ENCODE data around the gene CPNE4.

DNA sequence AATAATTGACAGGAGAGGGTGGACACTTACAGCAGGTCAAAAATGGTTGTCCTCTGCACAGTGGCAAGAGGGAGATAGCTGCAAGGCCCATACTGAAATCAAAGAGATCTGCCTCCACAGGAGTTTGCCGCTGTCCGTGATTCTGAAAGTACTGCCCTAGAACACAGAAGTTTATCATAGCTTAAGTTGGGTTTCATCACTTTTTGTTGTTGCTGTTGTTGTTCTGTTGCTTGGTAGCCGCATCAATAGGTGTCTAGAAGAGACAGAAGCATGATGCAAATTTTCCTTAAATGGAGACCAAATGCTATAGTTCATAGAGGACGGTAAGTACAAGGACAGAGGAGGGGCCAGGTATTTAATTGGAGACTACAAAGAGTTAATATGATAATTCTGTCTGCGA lies 412.1 kb downstream of the CPNE4 start:
- TF ChIP-seq, protein P1, sequence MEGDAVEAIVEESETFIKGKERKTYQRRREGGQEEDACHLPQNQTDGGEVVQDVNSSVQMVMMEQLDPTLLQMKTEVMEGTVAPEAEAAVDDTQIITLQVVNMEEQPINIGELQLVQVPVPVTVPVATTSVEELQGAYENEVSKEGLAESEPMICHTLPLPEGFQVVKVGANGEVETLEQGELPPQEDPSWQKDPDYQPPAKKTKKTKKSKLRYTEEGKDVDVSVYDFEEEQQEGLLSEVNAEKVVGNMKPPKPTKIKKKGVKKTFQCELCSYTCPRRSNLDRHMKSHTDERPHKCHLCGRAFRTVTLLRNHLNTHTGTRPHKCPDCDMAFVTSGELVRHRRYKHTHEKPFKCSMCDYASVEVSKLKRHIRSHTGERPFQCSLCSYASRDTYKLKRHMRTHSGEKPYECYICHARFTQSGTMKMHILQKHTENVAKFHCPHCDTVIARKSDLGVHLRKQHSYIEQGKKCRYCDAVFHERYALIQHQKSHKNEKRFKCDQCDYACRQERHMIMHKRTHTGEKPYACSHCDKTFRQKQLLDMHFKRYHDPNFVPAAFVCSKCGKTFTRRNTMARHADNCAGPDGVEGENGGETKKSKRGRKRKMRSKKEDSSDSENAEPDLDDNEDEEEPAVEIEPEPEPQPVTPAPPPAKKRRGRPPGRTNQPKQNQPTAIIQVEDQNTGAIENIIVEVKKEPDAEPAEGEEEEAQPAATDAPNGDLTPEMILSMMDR (IDR thresholded peaks at IDR 0.05): no peak
- no peak for TF ChIP-seq POLR2A (IDR thresholded peaks at IDR 0.05)
